SIG-M5 treated with dmso at 0.1 percent for 504 hours (cell line): Measurements from ENCODE around the gene THRSP.
A peak's percentile ranks its signal among the peaks of the same experiment; 100 is the strongest.
"Not testable (repeated sequence)": the region's sequence is repeated elsewhere in the genome, so short reads cannot be mapped to it uniquely, and the experiment has no call there.

ENCODE experiments used
- DNase-seq: peaks from one replicate; lab custom pipeline; 2025; ENCODE audit not compliant: unreplicated experiment; lab: John Stamatoyannopoulos, UW

Gene THRSP

DNA sequence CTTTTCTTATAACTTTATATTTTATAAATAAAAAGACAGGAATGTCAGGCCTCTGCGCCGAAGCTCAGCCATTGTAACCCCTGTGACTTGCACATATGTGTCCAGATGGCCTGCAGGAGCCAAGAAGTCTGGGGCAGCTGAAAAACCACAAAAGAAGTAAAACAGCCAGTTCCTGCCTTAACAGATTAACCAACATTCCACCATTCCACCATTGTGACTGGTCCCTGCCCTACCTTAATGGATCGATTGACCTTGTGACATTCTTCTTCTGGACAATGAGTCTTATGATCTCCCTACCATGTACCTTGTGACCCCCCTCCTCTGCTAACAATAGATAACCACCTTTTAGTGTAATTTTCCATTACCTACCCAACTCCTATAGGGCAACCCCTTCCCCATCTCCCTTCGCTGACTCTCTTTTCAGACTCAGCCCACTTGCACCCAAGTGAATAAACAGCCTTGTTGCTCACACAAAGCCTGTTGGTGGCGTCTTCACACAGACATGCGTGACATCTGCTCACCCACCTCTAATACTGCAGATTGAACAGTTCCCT lies 22.9 kb downstream of the THRSP start:
- DNase-seq, result not testable (repeated sequence)

DNA sequence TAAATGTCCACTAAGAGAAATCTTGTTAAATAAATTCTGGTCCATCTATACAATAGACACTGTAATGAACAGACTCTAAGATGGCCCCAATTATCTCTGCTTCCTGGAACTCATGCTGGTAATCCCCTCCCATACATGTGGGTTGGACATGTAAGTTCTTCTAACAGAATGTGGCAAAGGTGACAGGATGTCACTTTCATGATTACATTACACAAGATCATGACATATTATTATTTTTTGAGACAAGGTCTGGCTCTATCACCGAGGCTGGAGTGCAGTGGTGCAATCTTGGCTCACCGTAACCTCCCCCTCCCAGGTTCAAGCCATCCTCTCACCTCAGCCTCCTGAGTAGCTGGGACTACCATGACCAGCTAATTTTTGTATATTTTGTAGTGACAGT lies 30.6 kb downstream of the THRSP start:
- no peak for DNase-seq

DNA sequence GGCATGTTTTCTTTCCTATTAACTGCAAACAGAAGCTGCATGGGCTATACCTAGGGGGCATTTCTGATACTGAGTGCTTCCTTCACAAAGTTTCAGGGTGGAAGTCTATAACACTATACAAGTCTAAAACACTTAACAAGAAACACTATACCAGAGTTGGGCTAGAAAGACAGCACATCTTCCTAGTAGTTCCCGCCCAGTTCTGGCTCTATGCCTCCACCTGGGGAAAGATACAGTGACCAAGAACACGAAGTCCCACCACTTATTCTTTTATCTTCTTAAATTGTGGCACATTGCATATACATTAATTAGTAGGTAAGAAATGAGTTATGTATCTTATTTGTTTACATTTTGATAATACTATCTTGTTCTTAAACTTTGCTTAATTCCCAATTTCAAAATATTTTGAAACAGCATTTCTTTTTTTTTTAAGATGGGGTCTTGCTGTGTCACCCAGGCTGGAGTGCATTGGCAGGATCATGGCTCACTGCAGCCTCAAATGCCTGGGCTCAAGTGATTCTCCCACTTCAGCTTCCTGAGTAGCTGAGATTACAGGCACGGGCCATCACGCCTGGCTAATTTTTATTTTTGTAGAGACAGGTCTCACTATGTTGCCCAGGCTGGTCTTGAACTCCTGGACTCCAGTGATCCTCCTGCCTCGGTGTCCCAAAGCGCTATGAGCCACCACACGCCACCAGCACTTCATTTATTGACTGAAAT lies 34.2 kb downstream of the THRSP start:
- DNase-seq, result no peak

DNA sequence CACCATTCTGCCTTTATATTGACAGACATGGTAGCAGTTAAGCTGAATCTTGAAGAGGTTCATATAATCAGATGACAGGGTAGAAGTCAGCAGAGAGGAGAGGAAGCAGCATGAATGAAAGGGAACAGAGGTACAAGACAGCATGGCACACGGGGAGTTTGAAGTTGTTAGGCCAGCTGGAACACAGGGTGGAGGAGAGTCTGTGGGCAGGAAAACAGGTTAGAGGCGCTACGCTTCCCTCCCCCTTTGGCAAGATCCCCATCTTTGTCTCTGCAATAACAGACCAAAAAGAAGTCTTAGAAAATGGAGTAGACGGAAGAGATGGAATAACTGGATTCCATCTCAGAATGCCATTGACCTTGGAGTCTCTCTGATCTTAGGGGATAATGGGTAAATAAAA lies 36.0 kb downstream of the THRSP start:
- DNase-seq, result no peak

DNA sequence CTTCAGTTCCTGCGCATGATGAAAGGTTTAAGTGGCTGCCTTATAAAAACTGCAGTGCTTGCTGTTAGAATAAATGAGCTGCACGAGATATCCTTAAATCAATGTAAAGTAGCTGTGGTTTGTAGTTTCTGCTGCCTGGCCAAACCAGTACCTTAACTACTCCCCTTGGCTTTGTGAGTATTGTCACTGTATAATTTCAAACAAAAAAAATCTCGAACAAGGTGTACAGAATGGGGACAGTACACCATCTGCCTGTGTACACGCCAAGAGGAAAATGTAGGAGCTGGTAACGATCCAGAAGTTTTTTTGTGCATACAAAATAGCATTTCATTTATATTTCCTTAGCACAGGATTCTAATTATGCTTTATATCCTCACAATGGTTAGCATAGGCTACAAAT lies 36.6 kb downstream of the THRSP start:
- no peak for DNase-seq

DNA sequence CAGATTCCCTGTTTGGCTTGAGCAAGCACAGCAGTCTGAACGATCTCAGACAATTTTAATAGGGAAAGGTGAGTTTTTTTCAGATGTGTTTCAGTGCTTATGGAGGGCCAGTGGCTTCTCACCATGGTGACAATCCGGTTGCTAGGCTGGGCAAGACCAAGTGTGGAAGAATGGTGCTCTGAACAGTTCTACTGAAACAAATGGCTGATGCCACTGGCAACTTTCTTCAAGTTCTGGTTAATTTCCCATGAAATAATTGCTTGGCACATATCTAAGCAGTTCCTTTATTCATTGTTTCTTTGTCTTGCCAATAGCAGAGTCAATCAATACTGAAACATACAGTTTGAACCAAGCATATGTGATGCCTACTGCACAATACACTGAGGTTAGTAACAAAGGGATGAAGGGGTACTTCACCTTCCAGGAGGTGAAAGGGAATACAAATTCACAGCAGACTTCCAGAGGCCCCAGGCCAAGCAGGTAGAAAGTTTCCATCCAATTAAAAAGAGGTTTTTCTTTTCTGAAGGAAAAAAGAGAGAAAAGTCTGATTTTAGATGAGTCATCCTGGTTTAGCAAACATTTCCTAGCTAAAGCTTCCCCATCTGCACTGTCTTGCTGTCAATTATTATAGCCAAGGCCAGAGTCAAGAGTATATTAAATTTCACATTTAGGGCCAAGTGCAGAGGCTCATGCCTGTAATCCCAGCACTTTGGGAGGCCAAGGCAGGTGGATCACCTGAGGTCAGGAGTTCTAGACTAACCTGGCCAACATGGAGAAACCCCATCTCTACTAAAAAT lies 37.2 kb downstream of the THRSP start:
- DNase-seq, result peak; percentile 11

DNA sequence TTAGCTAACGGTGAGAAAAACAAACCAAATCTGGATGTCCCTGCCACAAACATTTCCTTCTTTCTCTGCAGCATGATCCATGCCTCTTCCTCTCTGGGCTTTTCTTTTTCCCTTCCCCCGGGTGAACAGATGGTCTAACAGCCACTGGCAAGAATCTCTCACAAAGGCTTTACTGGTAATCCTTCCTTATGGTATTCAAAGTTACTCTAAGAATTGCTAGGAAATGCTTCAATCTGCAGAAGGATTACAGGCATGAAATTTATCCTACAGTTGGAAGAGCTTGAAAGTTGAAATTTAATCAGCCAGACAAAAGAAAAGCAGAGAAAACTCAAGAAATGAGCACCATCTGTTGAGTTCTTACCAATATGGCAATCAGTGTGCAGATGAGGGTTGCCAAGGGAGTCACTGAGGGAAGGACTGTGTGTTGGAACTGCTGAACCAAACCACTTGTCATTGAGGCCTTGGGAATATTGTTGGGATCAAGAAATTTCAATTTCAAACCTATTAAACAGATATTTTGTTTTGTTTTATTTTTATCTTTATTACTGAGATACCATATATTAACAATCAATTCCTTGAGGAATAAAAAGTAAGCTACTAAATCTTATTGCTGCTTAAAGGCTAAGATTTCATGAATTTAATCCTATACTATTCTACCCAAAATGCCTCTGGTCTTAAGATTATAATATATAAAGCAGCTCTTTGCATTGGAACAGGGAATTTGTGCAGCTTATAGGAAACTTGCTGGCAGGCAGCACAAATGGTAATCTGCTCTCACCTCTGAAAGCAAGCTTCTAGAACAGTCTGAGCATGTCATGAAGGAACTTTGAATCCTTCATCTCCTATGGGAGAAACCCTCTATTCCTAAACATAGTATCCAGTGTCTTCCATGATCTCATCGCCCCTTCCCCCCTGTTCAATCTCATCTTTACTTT lies 45.7 kb downstream of the THRSP start:
- no peak for DNase-seq

DNA sequence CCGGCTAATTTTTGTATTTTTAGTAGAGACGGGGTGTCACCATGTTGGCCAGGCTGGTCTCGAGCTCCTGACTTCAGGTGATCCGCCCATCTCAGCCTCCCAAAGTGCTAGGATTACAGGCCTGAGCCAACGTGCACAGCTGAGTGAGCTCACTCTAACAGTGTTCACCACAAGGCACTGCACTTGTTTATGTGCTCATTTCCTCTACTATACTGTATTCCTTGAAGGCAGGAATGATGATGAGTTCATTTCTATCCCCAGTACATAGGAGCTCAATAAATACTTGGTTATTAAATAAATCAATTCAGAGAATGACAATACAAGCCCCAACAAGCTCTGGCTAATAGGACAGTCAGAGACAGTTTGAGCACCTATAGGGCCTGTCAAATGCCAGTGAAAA lies 46.7 kb downstream of the THRSP start:
- DNase-seq, result no peak

DNA sequence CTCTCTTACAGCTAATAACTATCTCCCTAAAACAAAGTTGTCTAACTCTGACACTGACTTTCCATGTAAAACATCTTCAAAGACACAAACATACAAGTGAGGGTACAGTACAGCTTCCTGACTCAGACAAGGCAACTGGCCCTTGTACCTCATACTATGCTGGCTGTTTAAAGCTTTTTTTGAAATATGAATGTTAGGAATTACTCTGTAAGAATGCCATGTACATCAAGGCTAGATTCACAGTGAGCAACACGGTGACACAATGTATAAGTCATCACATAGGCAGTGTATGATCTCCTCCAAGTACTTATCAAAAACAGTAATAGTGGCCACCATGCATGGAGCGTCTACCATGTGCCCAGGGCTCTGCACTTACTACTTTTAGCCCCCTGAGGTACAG lies 47.2 kb downstream of the THRSP start:
- DNase-seq, result no peak

DNA sequence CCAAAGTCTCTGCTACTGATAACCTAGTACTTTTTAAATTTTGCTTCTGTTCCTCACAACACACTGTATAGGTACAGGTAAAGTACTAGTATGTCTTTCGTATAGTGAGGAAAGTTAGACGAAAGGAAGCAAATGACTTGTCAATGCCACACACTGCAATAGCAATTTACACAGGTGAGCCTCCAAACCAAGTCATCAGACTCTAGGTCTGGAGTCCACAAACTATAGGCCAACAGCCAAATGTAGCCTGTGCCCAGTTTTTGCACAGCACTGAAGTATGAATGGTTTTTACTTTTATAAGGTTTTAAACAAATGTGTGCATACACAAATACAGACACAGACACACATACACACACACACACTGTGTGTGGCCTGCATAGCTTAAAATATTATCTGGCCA lies 47.6 kb downstream of the THRSP start:
- DNase-seq, result no peak

DNA sequence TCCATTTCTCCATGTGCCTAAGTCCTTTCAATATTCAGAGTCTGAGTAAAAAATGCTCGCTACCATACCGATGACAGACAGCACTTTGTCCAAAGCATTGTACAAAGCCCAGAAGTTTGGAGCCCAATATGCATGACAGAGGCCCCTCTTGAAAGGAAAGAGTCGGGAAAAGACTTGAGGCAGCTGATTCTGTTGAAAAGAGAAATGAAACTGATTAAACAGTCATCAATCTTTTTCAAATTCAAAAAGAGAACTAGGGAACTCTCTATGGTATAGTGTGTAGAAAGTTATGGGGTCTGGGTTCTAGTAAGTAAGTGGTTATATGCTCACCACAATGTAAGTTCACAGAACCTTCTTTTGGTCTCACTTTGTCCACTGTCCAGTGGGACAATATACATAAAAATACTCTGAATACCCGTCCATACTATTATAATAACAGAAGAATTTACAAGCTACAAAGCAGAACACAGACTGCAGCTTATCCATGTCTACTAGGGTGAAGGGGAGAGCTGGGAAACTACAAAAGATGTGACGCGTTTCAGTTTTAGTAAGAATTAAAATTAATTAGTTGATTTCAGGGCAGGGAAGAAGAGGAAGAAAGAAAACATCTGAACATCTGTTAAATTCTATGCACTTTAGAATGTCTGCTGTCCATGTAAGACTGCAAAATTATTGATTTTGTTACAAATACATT lies 49.1 kb downstream of the THRSP start:
- DNase-seq, result no peak
